Chondrocyte (in vitro differentiated cells): Measurements from ENCODE around the gene WNT7A. TPM values are rescaled to one million over a fixed set of nuclear protein-coding genes. Genes with fewer than 3 reads are reported as not detected.
A peak's percentile ranks its signal among the peaks of the same experiment; 100 is the strongest.

Experiments
- DNase-seq: peaks from one replicate; pipeline ENCODE4 v3.0.0; 2021; ENCODE audit warnings: mixed read lengths, low spot score
- H3K27ac Mint-ChIP-seq: one replicate; pipeline ENCODE4 v1.8.0; 2021; ENCODE audit warnings: mild to moderate bottlenecking, moderate library complexity, mixed read lengths; ENCODE audit not compliant: unreplicated experiment
- H3K27me3 Mint-ChIP-seq: 2 replicates; pipeline ENCODE4 v1.8.0; 2021; ENCODE audit warnings: low read depth, mixed read lengths
- H3K36me3 Mint-ChIP-seq: 2 replicates; pipeline ENCODE4 v1.8.0; 2021; ENCODE audit warnings: low read depth, mixed read lengths
- H3K4me1 Mint-ChIP-seq: 2 replicates; pipeline ENCODE4 v1.8.0; 2021; ENCODE audit warnings: low read depth, mild to moderate bottlenecking, mixed read lengths
- H3K4me3 Mint-ChIP-seq: one replicate; pipeline ENCODE4 v1.8.0; 2021; ENCODE audit warnings: mild to moderate bottlenecking, moderate library complexity, mixed read lengths; ENCODE audit not compliant: unreplicated experiment
- H3K9me3 Mint-ChIP-seq: 2 replicates; pipeline ENCODE4 v1.8.0; 2021; ENCODE audit warnings: low read depth, mixed read lengths
- CTCF ChIP-seq: fragments of 200-600 bp; sonication (generic); IDR thresholded peaks from 2 replicates; pipeline ENCODE4 v1.5.0; 2021; ENCODE audit warnings: antibody characterized with exemption, mild to moderate bottlenecking, moderate library complexity
- total RNA-seq: library from RNA; stranded (reverse); gene quantifications from 3 replicates; pipeline ENCODE4 v1.2.1, GENCODE V29; 2021

The WNT7A gene
- total RNA-seq, 1 donor from 2014 or later: not detected

GRCh38 chr3:13883681-13884080, 3.8 kb upstream of the WNT7A start:
- peak; percentile 21 for DNase-seq
- Mint-ChIP-seq H3K27ac (no peak overlapping the region), H3K4me1 (peaks cover 3% of the 10 kb centered on the region), H3K27me3 (peaks cover 64% of the 10 kb centered on the region), H3K36me3 (peaks cover 5% of the 10 kb centered on the region), H3K9me3 (no peaks in the 10 kb centered on the region), H3K4me3 (no peak overlapping the region)
- no peak for TF ChIP-seq CTCF

- H3K9me3 Mint-ChIP-seq: no peaks in the 10 kb centered on the region
- H3K36me3 Mint-ChIP-seq: peaks cover 5% of the 10 kb centered on the region
- H3K4me1 Mint-ChIP-seq: peaks cover 9% of the 10 kb centered on the region
- TF ChIP-seq CTCF: no peak
- DNase-seq: no peak
- no peak overlapping the region for H3K27ac Mint-ChIP-seq
- peaks cover 68% of the 10 kb centered on the region for H3K27me3 Mint-ChIP-seq
- no peak overlapping the region for H3K4me3 Mint-ChIP-seq
Observed at GRCh38 chr3:13882876-13883275, 3.0 kb upstream of the WNT7A start.

- TF ChIP-seq CTCF: no peak
- H3K36me3 Mint-ChIP-seq: peaks cover 5% of the 10 kb centered on the region
- H3K27ac Mint-ChIP-seq: no peak overlapping the region
- no peaks in the 10 kb centered on the region for H3K9me3 Mint-ChIP-seq
- H3K27me3 Mint-ChIP-seq: peaks cover 72% of the 10 kb centered on the region
- DNase-seq: peak; percentile 30
- peaks cover 9% of the 10 kb centered on the region for H3K4me1 Mint-ChIP-seq
- H3K4me3 Mint-ChIP-seq: no peak overlapping the region
Observed at GRCh38 chr3:13881536-13882410, 1.9 kb upstream of the WNT7A start.

GRCh38 chr3:13880811-13881156, 913 bp upstream of the WNT7A start:
- H3K9me3 Mint-ChIP-seq: no peaks in the 10 kb centered on the region
- TF ChIP-seq CTCF: peak; percentile 48
- H3K27ac Mint-ChIP-seq: no peak overlapping the region
- DNase-seq: peak; percentile 72
- peaks cover 75% of the 10 kb centered on the region for H3K27me3 Mint-ChIP-seq
- peaks cover 5% of the 10 kb centered on the region for H3K36me3 Mint-ChIP-seq
- H3K4me3 Mint-ChIP-seq: no peak overlapping the region
- peaks cover 9% of the 10 kb centered on the region for H3K4me1 Mint-ChIP-seq

- Mint-ChIP-seq H3K27ac (no peak overlapping the region), H3K27me3 (peaks cover 74% of the 10 kb centered on the region), H3K4me1 (peaks cover 9% of the 10 kb centered on the region), H3K4me3 (peak overlapping the region; percentile 14), H3K9me3 (no peaks in the 10 kb centered on the region), H3K36me3 (peaks cover 5% of the 10 kb centered on the region)
- peak; percentile 92 for DNase-seq
- no peak for TF ChIP-seq CTCF
Observed at GRCh38 chr3:13879102-13879945, 547 bp downstream of the WNT7A start.
